Right atrium auricular region (tissue), 2 donors: ENCODE results near the gene PDE10A. TPM values are rescaled to one million over a fixed set of nuclear protein-coding genes. Genes with fewer than 3 reads are reported as not detected.

Experiments
- DNase-seq: peaks from one replicate; pipeline ENCODE4 v3.0.0-alpha.2; 2019; ENCODE audit warnings: low spot score
- H3K27ac ChIP-seq, 2 donors: fragments of 200-600 bp; sonication (generic); 1 replicate in 1 of 2; 2 replicates in 1 of 2; pipeline ENCODE4 v1.5.1; 2016 to 2019
- H3K27me3 ChIP-seq, 2 donors: fragments of 200-600 bp; sonication (generic); one replicate each; pipeline versions ENCODE4 v1.5.1 to v1.6.0; 2017 to 2019
- H3K36me3 ChIP-seq: fragments of 200-600 bp; sonication (generic); one replicate; pipeline ENCODE4 v1.5.1; 2016
- H3K4me1 ChIP-seq, 2 donors: fragments of 200-600 bp; sonication (generic); one replicate each; pipeline versions ENCODE4 v1.5.1 to v1.6.0; 2017 to 2019
- H3K4me3 ChIP-seq, 2 donors: fragments of 200-600 bp; sonication (generic); 1 replicate in 1 of 2; 2 replicates in 1 of 2; pipeline ENCODE4 v1.5.1; 2017 to 2019; ENCODE audit warnings: mild to moderate bottlenecking in 1 of 2, moderate library complexity in 1 of 2
- H3K9me3 ChIP-seq, 2 donors: fragments of 200-600 bp; sonication (generic); one replicate each; pipeline ENCODE4 v1.5.1; 2019
- CTCF ChIP-seq, 2 donors: fragments of 200-600 bp; sonication (generic); IDR thresholded peaks; one replicate each; pipeline ENCODE4 v1.5.1; 2019; ENCODE audit warnings: antibody characterized with exemption in 2 of 2
- total RNA-seq, 2 donors: library from RNA; depleted of rRNA; stranded (reverse); fragments of >200 nt; gene quantifications; one replicate each; pipeline ENCODE4 v1.1.0, GENCODE V29; 2016

The PDE10A gene
- total RNA-seq, 2 donors from 2014 or later: 3.6 to 4.3 TPM

GRCh38 chr6:165458134-165458533, 204.9 kb downstream of the PDE10A start:
- no peak for DNase-seq
- no peak for TF ChIP-seq CTCF (IDR thresholded peaks at IDR 0.05)
- Histone ChIP-seq H3K27me3 (no peaks in the 10 kb centered on the region), H3K4me1 (no peaks in the 10 kb centered on the region), H3K27ac (no peak overlapping the region), H3K4me3 (no peak overlapping the region), H3K9me3 (peaks cover 0 to 3% of the 10 kb centered on the region in 2 donors), H3K36me3 (no peaks in the 10 kb centered on the region)

- no peaks in the 10 kb centered on the region for H3K27me3 ChIP-seq
- no peaks in the 10 kb centered on the region for H3K9me3 ChIP-seq
- TF ChIP-seq CTCF (IDR thresholded peaks at IDR 0.05): no peak
- H3K4me3 ChIP-seq: no peak overlapping the region
- no peaks in the 10 kb centered on the region for H3K36me3 ChIP-seq
- H3K27ac ChIP-seq: no peak overlapping the region
- no peak for DNase-seq
- H3K4me1 ChIP-seq: no peaks in the 10 kb centered on the region
These were observed 206.8 kb downstream of the PDE10A start for GRCh38 chr6:165456286-165456685.

- Histone ChIP-seq H3K27ac (no peak overlapping the region), H3K4me1 (no peaks in the 10 kb centered on the region), H3K4me3 (no peak overlapping the region), H3K27me3 (no peaks in the 10 kb centered on the region), H3K9me3 (no peaks in the 10 kb centered on the region), H3K36me3 (no peaks in the 10 kb centered on the region)
- TF ChIP-seq CTCF (IDR thresholded peaks at IDR 0.05): no peak
- DNase-seq: no peak
These were observed 207.6 kb downstream of the PDE10A start for GRCh38 chr6:165455488-165455887.

GRCh38 chr6:165453395-165453794, 209.6 kb downstream of the PDE10A start:
- Histone ChIP-seq H3K4me1 (no peaks in the 10 kb centered on the region), H3K9me3 (no peaks in the 10 kb centered on the region), H3K27ac (no peak overlapping the region), H3K27me3 (no peaks in the 10 kb centered on the region), H3K4me3 (no peak overlapping the region), H3K36me3 (no peaks in the 10 kb centered on the region)
- DNase-seq: no peak
- TF ChIP-seq CTCF (IDR thresholded peaks at IDR 0.05): no peak

- no peaks in the 10 kb centered on the region for H3K9me3 ChIP-seq
- H3K4me3 ChIP-seq: no peak overlapping the region
- no peak for TF ChIP-seq CTCF (IDR thresholded peaks at IDR 0.05)
- H3K36me3 ChIP-seq: no peaks in the 10 kb centered on the region
- H3K27me3 ChIP-seq: no peaks in the 10 kb centered on the region
- H3K27ac ChIP-seq: no peak overlapping the region
- no peaks in the 10 kb centered on the region for H3K4me1 ChIP-seq
- no peak for DNase-seq
These were observed 211.2 kb downstream of the PDE10A start for GRCh38 chr6:165451838-165452237.

- no peaks in the 10 kb centered on the region for H3K27me3 ChIP-seq
- DNase-seq: no peak
- no peak overlapping the region for H3K27ac ChIP-seq
- H3K4me1 ChIP-seq: no peaks in the 10 kb centered on the region
- no peak for TF ChIP-seq CTCF (IDR thresholded peaks at IDR 0.05)
- no peak overlapping the region for H3K4me3 ChIP-seq
- H3K9me3 ChIP-seq: no peaks in the 10 kb centered on the region
- no peaks in the 10 kb centered on the region for H3K36me3 ChIP-seq
These were observed 214.8 kb downstream of the PDE10A start for GRCh38 chr6:165448210-165448609.
